BJ (cell line): ENCODE results near the gene ZDHHC4. TPM values are rescaled to one million over a fixed set of nuclear protein-coding genes. Genes with fewer than 3 reads are reported as not detected.
"Not testable (repeated sequence)": the region's sequence is repeated elsewhere in the genome, so short reads cannot be mapped to it uniquely, and the experiment has no call there.

Source experiments
- CTCF ChIA-PET: fragments of 350-600 bp; formaldehyde crosslinking; extraction: SDS; loops from one replicate; lab custom pipeline; 2021; ENCODE audit warnings: antibody characterized with exemption, inconsistent platforms; lab: Yijun Ruan, JAX
- POLR2A ChIA-PET: fragments of 300-600 bp; sonication (Branson Sonifier 250); formaldehyde crosslinking; extraction: SDS; loops from one replicate; lab custom pipeline; 2021; ENCODE audit warnings: antibody characterized with exemption; lab: Charles Lee
- DNase-seq: peaks from one replicate; pipeline ENCODE4 v3.0.0-alpha.2; 2011; ENCODE audit warnings: low read depth
- H3K27me3 ChIP-seq: 2 replicates; pipeline ENCODE4 v1.6.0; 2011; ENCODE audit warnings: low read length; ENCODE audit not compliant: control insufficient read depth, insufficient read depth
- H3K36me3 ChIP-seq: 2 replicates; pipeline ENCODE4 v1.5.1; 2011; ENCODE audit warnings: low read length; ENCODE audit not compliant: control insufficient read depth, insufficient read depth
- H3K4me3 ChIP-seq: 2 replicates; pipeline ENCODE4 v1.5.1; 2011; ENCODE audit warnings: low read depth, mild to moderate bottlenecking, control low read depth, low read length
- polyA plus RNA-seq: library from polyadenylated mRNA; depleted of rRNA; stranded (reverse); fragments of >200 nt; gene quantifications from 2 replicates; pipeline ENCODE4 v1.2.3, GENCODE V29; 2011; rRNA removed
- TF ChIP-seq, protein P1 (sequence below): IDR thresholded peaks from 2 replicates; pipeline ENCODE4 v1.5.1; 2011; ENCODE audit warnings: low read depth, mild to moderate bottlenecking, control low read depth, inconsistent platforms, low read length, moderate library complexity; ENCODE audit not compliant: insufficient read depth

The ZDHHC4 gene
- polyA plus RNA-seq, 1 experiment = 116 TPM

DNA sequence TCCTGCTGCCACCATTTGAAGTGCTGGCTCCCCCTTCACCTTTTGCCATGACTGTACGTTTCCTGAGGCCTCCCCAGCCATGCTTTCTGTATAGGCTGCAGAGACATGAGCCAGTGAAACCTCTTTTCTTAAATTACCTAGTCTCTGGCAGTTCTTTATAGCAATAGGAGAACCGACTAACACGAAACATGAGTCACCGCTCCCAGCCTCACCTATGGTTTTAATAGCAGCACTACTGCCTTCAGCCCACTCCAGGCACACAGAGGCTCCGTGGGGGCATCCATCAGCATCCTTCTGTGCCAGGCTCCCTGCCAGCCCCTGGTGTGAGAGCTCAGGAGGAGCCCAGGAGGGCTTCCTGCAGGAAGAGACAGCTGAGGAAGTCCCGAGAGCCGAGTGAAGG lies 54.4 kb downstream of the ZDHHC4 start:
- POLR2A ChIA-PET = interaction anchor here (0.7 kb wide), 1 partner anchor 88 kb away, joined by 3 read pairs; no protein-coding TSS in a partner anchor
- no peaks in the 10 kb centered on the region for H3K36me3 ChIP-seq
- TF ChIP-seq, protein P1, sequence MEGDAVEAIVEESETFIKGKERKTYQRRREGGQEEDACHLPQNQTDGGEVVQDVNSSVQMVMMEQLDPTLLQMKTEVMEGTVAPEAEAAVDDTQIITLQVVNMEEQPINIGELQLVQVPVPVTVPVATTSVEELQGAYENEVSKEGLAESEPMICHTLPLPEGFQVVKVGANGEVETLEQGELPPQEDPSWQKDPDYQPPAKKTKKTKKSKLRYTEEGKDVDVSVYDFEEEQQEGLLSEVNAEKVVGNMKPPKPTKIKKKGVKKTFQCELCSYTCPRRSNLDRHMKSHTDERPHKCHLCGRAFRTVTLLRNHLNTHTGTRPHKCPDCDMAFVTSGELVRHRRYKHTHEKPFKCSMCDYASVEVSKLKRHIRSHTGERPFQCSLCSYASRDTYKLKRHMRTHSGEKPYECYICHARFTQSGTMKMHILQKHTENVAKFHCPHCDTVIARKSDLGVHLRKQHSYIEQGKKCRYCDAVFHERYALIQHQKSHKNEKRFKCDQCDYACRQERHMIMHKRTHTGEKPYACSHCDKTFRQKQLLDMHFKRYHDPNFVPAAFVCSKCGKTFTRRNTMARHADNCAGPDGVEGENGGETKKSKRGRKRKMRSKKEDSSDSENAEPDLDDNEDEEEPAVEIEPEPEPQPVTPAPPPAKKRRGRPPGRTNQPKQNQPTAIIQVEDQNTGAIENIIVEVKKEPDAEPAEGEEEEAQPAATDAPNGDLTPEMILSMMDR = no peak
- DNase-seq = no peak
- no peak overlapping the region for H3K4me3 ChIP-seq
- H3K27me3 ChIP-seq = no peaks in the 10 kb centered on the region
- CTCF ChIA-PET = interaction anchor here (1.1 to 1.5 kb wide), 2 partner anchors 14 to 58 kb away, joined by 4 read pairs; no protein-coding TSS in a partner anchor

- Histone ChIP-seq H3K27me3 (no peaks in the 10 kb centered on the region), H3K36me3 (no peaks in the 10 kb centered on the region), H3K4me3 (no peak overlapping the region)
- CTCF ChIA-PET = no interaction called here
- POLR2A ChIA-PET = no interaction called here
- TF ChIP-seq, protein P1 = no peak
- DNase-seq = no peak
Measured at GRCh38 chr7:6634021-6634420, 56.8 kb downstream of the ZDHHC4 start.

DNA sequence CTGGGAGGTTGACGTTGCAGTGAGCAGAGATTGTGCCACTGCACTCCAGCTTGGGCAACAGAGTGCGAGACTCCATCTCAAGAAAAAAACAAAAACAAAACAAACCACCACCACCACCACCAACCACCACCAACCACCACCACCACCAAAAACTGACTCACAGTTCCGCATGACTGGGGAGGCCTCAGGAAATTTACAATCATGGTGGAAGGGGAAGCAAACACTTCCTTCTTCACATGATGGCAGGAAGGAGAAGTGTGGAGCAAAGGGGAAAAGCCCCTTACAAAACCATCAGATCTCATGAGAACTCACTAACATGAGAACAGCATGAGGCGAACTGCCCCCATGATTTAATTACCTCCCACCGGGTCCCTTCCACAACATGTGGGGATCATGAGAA lies 57.7 kb downstream of the ZDHHC4 start:
- H3K4me3 ChIP-seq, H3K36me3 ChIP-seq, CTCF ChIA-PET, H3K27me3 ChIP-seq, POLR2A ChIA-PET, DNase-seq: not testable (repeated sequence)

DNA sequence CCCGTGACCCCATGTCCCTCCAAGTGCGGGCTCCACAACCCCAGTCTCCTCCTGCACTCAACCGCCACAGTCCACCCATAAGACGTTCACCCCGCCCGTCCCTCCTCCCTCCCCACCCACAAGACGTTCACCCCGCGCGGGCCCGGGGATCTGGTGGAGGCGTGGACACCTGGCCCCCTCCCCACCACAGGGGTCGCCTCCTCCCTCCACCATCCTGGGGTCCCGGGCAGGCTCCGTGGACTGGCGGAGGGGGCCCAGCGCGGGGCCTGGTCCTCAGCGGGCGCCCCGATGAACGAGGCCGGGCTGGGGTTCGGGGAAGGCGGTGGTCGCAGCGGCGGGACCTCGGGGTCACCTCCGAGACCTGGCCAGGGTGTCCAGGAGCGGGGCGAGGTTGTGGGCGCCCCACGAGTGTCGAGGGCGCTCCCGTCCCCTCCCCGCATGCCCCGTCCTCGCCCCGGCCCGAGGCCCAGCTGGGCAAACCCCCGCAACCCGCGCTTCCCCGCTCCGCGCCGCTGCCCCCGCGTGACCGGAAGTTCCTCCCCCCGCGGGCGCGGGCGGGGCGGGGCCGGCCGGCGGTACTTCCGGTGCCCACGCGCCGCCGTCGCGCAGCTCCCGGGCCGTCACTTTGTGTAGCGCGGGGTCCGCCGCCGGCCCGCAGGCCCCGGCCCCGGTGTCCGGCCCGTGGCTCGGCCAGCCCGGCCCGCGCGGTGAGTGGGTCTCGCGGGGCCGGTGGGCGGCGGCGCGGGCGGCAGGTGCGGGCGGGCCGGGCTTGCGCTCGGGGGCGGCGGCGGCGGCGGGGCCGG lies 59.7 kb downstream of the ZDHHC4 start, which contains the start of gene ZNF316:
ZNF316 (plus strand) TSS at position 578 of the 803 bp plus-strand sequence. CDS start 5,092 bp downstream, outside the sequence.
- ChIA-PET POLR2A (no interaction called here), CTCF (interaction anchor here (0.5 to 1.1 kb wide), 2 partner anchors 47 to 550 kb away, joined by 3 to 5 read pairs; partner anchors contain the start of gene INTS15)

GRCh38 chr7:6637544-6638229 lies 60.4 kb downstream of the ZDHHC4 start:
- DNase-seq = no peak
- Histone ChIP-seq H3K36me3 (peaks cover 13% of the 10 kb centered on the region), H3K27me3 (no peaks in the 10 kb centered on the region), H3K4me3 (peak overlapping the region; percentile 93)
- POLR2A ChIA-PET = no interaction called here
- CTCF ChIA-PET = no interaction called here
- TF ChIP-seq, protein P1 = peak; percentile 36

More for the DNA sequence above, 59.7 kb downstream of the ZDHHC4 start, which contains the start of gene ZNF316:
- peaks cover 8% of the 10 kb centered on the region for H3K36me3 ChIP-seq
- DNase-seq = no peak
- peak within 1 kb of the TSS; percentile 93 for H3K4me3 ChIP-seq
- TF ChIP-seq, protein P1 = no peak
- H3K27me3 ChIP-seq = no peaks in the 10 kb centered on the region

Other genes with a start within 250 kb of the ZDHHC4 start
- gene FAM220A, start 228.5 kb upstream of the ZDHHC4 start, polyA plus RNA-seq = 17.5 and 20.8 TPM in 2 replicates
- 381 and 427 TPM in 2 replicates for gene RAC1, start 202.9 kb upstream of the ZDHHC4 start, polyA plus RNA-seq
- 32.7 and 40.5 TPM in 2 replicates for gene DAGLB, start 129.5 kb upstream of the ZDHHC4 start, polyA plus RNA-seq
- gene KDELR2, start 93.3 kb upstream of the ZDHHC4 start, polyA plus RNA-seq = 237 and 301 TPM in 2 replicates
- gene GRID2IP, start 26.0 kb upstream of the ZDHHC4 start, polyA plus RNA-seq = not detected in 2 replicates
- 16.0 and 22.6 TPM in 2 replicates for gene INTS15, start 12.6 kb downstream of the ZDHHC4 start, polyA plus RNA-seq
- gene ZNF853, start 38.2 kb downstream of the ZDHHC4 start, polyA plus RNA-seq = 1.6 and 2.0 TPM in 2 replicates
- gene ZNF316, start 59.9 kb downstream of the ZDHHC4 start, polyA plus RNA-seq = 4.6 and 5.2 TPM in 2 replicates
- 10.9 and 15.5 TPM in 2 replicates for gene ZNF12, start 129.5 kb downstream of the ZDHHC4 start, polyA plus RNA-seq
- 0.09 TPM in 1 of 2 replicates, not detected in the other for gene RSPH10B2, start 176.6 kb downstream of the ZDHHC4 start, polyA plus RNA-seq
- 24.6 and 42.0 TPM in 2 replicates for gene CCZ1B, start 248.8 kb downstream of the ZDHHC4 start, polyA plus RNA-seq